NCI-H69 (cell line): ENCODE results near the gene HIP1.
A peak's percentile ranks its signal among the peaks of the same experiment; 100 is the strongest.
"Not testable (repeated sequence)": the region's sequence is repeated elsewhere in the genome, so short reads cannot be mapped to it uniquely, and the experiment has no call there.

Experiments
- DNase-seq: peaks from one replicate; lab custom pipeline; 2025; lab: John Stamatoyannopoulos, UW

HIP1 gene

GRCh38 chr7:75738975-75739795 is 444 bp upstream of the HIP1 start:
- peak; percentile 100 for DNase-seq

GRCh38 chr7:75737856-75738603 is 711 bp downstream of the HIP1 start:
- DNase-seq: peak; percentile 65

- DNase-seq: no peak
Measured at GRCh38 chr7:75735581-75736350, 3.0 kb downstream of the HIP1 start.

GRCh38 chr7:75734586-75735458 is 3.9 kb downstream of the HIP1 start:
- peak; percentile 97 for DNase-seq

- no peak for DNase-seq
Measured at GRCh38 chr7:75732764-75733630, 5.7 kb downstream of the HIP1 start.

- no peak for DNase-seq
Measured at GRCh38 chr7:75732016-75732521, 6.7 kb downstream of the HIP1 start.

- peak; percentile 33 for DNase-seq
Measured at GRCh38 chr7:75729851-75730274, 8.9 kb downstream of the HIP1 start.

- DNase-seq: peak; percentile 99
Measured at GRCh38 chr7:75727881-75728593, 10.7 kb downstream of the HIP1 start.

- not testable (repeated sequence) for DNase-seq
Measured at GRCh38 chr7:75727351-75727750, 11.4 kb downstream of the HIP1 start.

GRCh38 chr7:75725306-75725705 is 13.4 kb downstream of the HIP1 start:
- no peak for DNase-seq

- no peak for DNase-seq
Measured at GRCh38 chr7:75723444-75723843, 15.3 kb downstream of the HIP1 start.

- no peak for DNase-seq
Measured at GRCh38 chr7:75722373-75722772, 16.4 kb downstream of the HIP1 start.

GRCh38 chr7:75721922-75722321 is 16.8 kb downstream of the HIP1 start:
- DNase-seq: not testable (repeated sequence)

GRCh38 chr7:75721426-75721825 is 17.3 kb downstream of the HIP1 start:
- no peak for DNase-seq

GRCh38 chr7:75719626-75720025 is 19.1 kb downstream of the HIP1 start:
- no peak for DNase-seq

GRCh38 chr7:75718390-75719031 is 20.2 kb downstream of the HIP1 start:
- no peak for DNase-seq

- DNase-seq: not testable (repeated sequence)
Measured at GRCh38 chr7:75717746-75718145, 21.0 kb downstream of the HIP1 start.

GRCh38 chr7:75716992-75717626 is 21.6 kb downstream of the HIP1 start:
- no peak for DNase-seq

- DNase-seq: no peak
Measured at GRCh38 chr7:75715864-75716263, 22.9 kb downstream of the HIP1 start.
